ENCODE measurements around the gene L1CAM. TPM values are rescaled to one million over a fixed set of nuclear protein-coding genes. Genes with fewer than 3 reads are reported as not detected.

Gene L1CAM
- total RNA-seq, 6 experiments from 2014 or later = 0.33 to 0.64 (median 0.47) TPM; not detected in 2

DNA sequence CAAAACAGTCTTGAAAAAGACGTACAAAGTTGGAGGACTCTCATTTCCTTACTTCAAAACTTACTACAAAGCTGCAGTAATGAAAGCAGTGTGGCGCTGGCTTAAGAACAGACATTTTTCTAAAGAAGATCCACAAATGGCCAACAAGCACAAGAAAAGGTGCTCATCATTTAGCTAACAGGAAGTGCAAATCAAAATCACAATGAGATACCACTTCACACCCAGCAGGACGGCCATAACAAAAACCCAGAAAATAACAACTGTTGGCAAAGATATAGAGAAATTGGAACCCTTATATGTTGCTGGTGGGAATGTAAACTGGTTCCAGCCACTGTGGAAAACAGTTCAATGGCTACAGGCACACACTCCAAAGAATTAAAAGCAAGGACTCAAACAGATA is 59.0 kb downstream of the L1CAM start:
- intact Hi-C loops (cut with DNase I) = no loop called here
- H3K4me3 ChIP-seq = no peak overlapping the region
- ATAC-seq (no peak), DNase-seq (no peak)
- no peaks in the 10 kb centered on the region for H3K4me1 ChIP-seq
- no peak overlapping the region for H3K27ac ChIP-seq
- peaks cover 0 to 27% of the 10 kb centered on the region in 2 donors for H3K27me3 ChIP-seq
- no peaks in the 10 kb centered on the region for H3K36me3 ChIP-seq
- no peaks in the 10 kb centered on the region for H3K9me3 ChIP-seq
- TF ChIP-seq POLR2A (IDR thresholded peaks at IDR 0.05) = no peak
- TF ChIP-seq, protein P1, sequence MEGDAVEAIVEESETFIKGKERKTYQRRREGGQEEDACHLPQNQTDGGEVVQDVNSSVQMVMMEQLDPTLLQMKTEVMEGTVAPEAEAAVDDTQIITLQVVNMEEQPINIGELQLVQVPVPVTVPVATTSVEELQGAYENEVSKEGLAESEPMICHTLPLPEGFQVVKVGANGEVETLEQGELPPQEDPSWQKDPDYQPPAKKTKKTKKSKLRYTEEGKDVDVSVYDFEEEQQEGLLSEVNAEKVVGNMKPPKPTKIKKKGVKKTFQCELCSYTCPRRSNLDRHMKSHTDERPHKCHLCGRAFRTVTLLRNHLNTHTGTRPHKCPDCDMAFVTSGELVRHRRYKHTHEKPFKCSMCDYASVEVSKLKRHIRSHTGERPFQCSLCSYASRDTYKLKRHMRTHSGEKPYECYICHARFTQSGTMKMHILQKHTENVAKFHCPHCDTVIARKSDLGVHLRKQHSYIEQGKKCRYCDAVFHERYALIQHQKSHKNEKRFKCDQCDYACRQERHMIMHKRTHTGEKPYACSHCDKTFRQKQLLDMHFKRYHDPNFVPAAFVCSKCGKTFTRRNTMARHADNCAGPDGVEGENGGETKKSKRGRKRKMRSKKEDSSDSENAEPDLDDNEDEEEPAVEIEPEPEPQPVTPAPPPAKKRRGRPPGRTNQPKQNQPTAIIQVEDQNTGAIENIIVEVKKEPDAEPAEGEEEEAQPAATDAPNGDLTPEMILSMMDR (IDR thresholded peaks at IDR 0.05) = no peak
- 42% methylated on average over 3 of the region's 3 CpGs for WGBS (ENCODE audit: insufficient coverage, low coverage, low lambda C conversion rate, missing lambda C conversion rate)

DNA sequence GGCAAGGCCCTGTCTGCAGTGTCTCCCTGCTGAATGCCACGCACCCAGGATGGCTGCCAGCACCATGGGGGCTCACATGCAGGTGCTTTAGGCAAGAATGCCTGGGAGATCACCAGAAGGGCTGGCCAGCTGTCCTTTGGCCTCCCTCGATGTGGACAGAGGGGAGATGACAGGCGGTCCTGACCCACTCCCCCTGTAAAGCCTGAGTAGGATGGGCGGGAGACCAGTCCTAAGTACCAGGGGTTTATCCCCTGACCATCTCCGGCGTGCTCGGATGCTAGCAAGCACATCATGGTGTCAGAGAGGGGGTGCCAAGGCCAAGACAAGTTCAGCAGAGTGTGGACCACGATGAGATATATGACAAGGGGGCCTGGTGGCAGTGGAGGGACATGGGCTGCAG is 60.9 kb downstream of the L1CAM start:
- 33% methylated on average over 1 of the region's 8 CpGs for WGBS (ENCODE audit: insufficient coverage, low coverage, low lambda C conversion rate, missing lambda C conversion rate)
- H3K4me3 ChIP-seq = no peak overlapping the region
- H3K27ac ChIP-seq = no peak overlapping the region
- H3K9me3 ChIP-seq = no peaks in the 10 kb centered on the region
- H3K4me1 ChIP-seq = no peaks in the 10 kb centered on the region
- DNase-seq (no peak), ATAC-seq (no peak)
- no peaks in the 10 kb centered on the region for H3K36me3 ChIP-seq
- TF ChIP-seq POLR2A (IDR thresholded peaks at IDR 0.05) = no peak
- TF ChIP-seq, protein P1 (IDR thresholded peaks at IDR 0.05) = no peak
- intact Hi-C loops (cut with DNase I) = no loop called here
- H3K27me3 ChIP-seq = peaks cover 0 to 28% of the 10 kb centered on the region in 2 donors

DNA sequence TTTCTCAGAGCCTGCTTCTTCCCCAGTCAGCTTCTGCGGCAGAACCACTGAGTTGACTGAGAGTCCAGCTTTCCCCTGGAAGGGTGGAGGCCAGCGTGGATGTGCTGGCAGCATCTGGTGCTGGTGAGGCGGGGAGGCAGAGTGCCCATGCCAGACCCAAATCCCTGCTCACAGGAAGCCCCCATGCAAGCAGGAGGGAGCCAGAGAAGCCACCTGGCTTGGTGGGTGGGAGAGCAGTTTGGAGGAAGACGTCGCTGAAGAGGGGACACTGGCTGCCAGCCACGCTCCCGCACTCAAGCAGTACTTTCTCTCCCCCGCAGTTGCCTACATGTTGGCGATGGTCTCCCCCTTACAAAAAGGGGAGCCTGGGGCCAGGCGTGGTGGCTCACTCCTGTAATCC is 61.6 kb downstream of the L1CAM start:
- Histone ChIP-seq H3K36me3 (no peaks in the 10 kb centered on the region), H3K27ac (no peak overlapping the region), H3K4me1 (no peaks in the 10 kb centered on the region), H3K9me3 (no peaks in the 10 kb centered on the region), H3K4me3 (no peak overlapping the region), H3K27me3 (peaks cover 0 to 27% of the 10 kb centered on the region in 2 donors)
- no peak for ATAC-seq
- 92% methylated on average over 4 of the region's 10 CpGs for WGBS (ENCODE audit: insufficient coverage, low coverage, low lambda C conversion rate, missing lambda C conversion rate)
- intact Hi-C loops (cut with DNase I) = no loop called here
- TF ChIP-seq, protein P1 (IDR thresholded peaks at IDR 0.05) = no peak
- TF ChIP-seq POLR2A (IDR thresholded peaks at IDR 0.05) = no peak
- no peak for DNase-seq

DNA sequence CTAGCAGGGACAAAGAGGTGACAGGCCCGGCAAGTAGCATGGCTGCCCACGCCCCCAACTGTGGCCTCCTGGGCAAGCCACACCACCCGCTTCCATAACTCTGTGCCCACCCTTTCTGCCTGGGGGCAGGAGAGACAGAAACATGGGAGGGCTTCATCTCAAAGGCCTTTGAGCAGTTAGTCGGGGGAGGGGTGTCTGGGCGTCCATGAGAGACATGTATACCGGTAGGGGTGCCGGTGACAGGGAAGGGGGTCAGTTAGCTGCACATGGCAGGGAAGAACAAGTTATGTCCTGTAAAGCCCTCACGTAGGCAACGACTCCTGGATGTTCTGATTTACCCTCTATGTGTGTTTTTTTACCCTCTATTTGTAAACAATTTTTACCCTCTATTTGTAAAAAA is 64.9 kb downstream of the L1CAM start:
- TF ChIP-seq POLR2A (IDR thresholded peaks at IDR 0.05) = no peak
- TF ChIP-seq, protein P1 (IDR thresholded peaks at IDR 0.05) = no peak
- H3K27ac ChIP-seq = no peak overlapping the region
- intact Hi-C loops (cut with DNase I) = no loop called here
- no peaks in the 10 kb centered on the region for H3K9me3 ChIP-seq
- no peak for ATAC-seq
- no peak overlapping the region for H3K4me3 ChIP-seq
- H3K4me1 ChIP-seq = no peaks in the 10 kb centered on the region
- H3K36me3 ChIP-seq = no peaks in the 10 kb centered on the region
- no peak for DNase-seq
- WGBS (ENCODE audit: insufficient coverage, low coverage, low lambda C conversion rate, missing lambda C conversion rate) = 56% methylated on average over 7 of the region's 9 CpGs
- H3K27me3 ChIP-seq = peaks cover 0 to 14% of the 10 kb centered on the region in 2 donors

DNA sequence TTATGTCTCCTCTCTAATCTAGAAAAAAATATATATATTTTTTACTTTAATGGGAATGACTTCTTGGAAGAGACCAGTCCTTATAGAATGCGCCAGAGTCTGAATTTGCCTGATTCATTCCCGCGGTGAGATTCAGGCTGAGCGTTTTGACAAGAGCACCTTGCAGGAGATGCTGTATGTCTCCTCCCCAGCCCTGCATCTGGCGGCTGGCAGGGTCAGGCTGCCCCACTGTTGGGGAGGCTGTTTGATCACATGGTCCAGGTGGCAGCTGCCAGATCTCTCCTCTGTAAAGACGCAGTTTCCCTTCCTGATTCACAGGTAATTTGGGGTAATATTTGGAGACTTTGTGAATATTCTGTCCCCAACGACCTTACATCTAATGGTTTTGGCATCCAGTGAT is 65.4 kb downstream of the L1CAM start:
- DNase-seq (no peak), ATAC-seq (no peak)
- WGBS (ENCODE audit: insufficient coverage, low coverage, low lambda C conversion rate, missing lambda C conversion rate) = 30% methylated on average over 4 of the region's 7 CpGs
- Histone ChIP-seq H3K4me3 (no peak overlapping the region), H3K9me3 (no peaks in the 10 kb centered on the region), H3K27me3 (peaks cover 0 to 14% of the 10 kb centered on the region in 2 donors), H3K36me3 (no peaks in the 10 kb centered on the region), H3K4me1 (no peaks in the 10 kb centered on the region), H3K27ac (no peak overlapping the region)
- no peak for TF ChIP-seq POLR2A (IDR thresholded peaks at IDR 0.05)
- TF ChIP-seq, protein P1 (IDR thresholded peaks at IDR 0.05) = no peak
- intact Hi-C loops (cut with DNase I) = no loop called here
